MCF 10A (cell line): ENCODE results near the gene SRSF4. TPM values are rescaled to one million over a fixed set of nuclear protein-coding genes. Genes with fewer than 3 reads are reported as not detected.

Experiments
- BruUV-seq: library from RNA; stranded (reverse); fragments of 400-500 nt; replicated peaks from 2 replicates; lab custom pipeline; 2021; lab: Mats Ljungman, UMichigan
- CTCF ChIA-PET: fragments of 300-600 bp; sonication (Branson Sonifier 250); formaldehyde crosslinking; extraction: SDS; loops from one replicate; lab custom pipeline; 2021; ENCODE audit warnings: antibody characterized with exemption, inconsistent platforms; lab: Yijun Ruan, JAX
- POLR2A ChIA-PET: fragments of 300-600, 350-650 bp; sonication (Branson Sonifier 250); formaldehyde crosslinking; extraction: SDS; loops from one replicate; lab custom pipeline; 2020; ENCODE audit warnings: antibody characterized with exemption, inconsistent platforms; lab: Yijun Ruan, JAX
- DNase-seq: peaks from one replicate; pipeline ENCODE4 v3.0.0-alpha.2; 2018; ENCODE audit not compliant: unreplicated experiment
- H3K27ac Mint-ChIP-seq: one replicate; pipeline ENCODE4 v1.8.0; 2022; ENCODE audit warnings: mild to moderate bottlenecking, low read depth, mixed read lengths; ENCODE audit not compliant: unreplicated experiment
- H3K27me3 Mint-ChIP-seq: one replicate; pipeline ENCODE4 v1.8.0; 2022; ENCODE audit warnings: mixed read lengths; ENCODE audit not compliant: insufficient read depth, unreplicated experiment
- H3K36me3 Mint-ChIP-seq: one replicate; pipeline ENCODE4 v1.8.0; 2022; ENCODE audit warnings: mild to moderate bottlenecking, moderate library complexity, mixed read lengths; ENCODE audit not compliant: insufficient read depth, unreplicated experiment
- H3K4me1 Mint-ChIP-seq: one replicate; pipeline ENCODE4 v1.8.0; 2022; ENCODE audit warnings: mixed read lengths; ENCODE audit not compliant: insufficient read depth, unreplicated experiment
- H3K4me3 Mint-ChIP-seq: one replicate; pipeline ENCODE4 v1.8.0; 2022; ENCODE audit warnings: mild to moderate bottlenecking, moderate library complexity, mixed read lengths; ENCODE audit not compliant: unreplicated experiment
- H3K9me3 Mint-ChIP-seq: one replicate; pipeline ENCODE4 v1.8.0; 2022; ENCODE audit warnings: mixed read lengths; ENCODE audit not compliant: unreplicated experiment
- intact Hi-C: fragments of 100-400 bp; cut with micrococcal nuclease; formaldehyde crosslinking; loops from 2 replicates; pipeline ENCODE4 v1.14.1; 2022
- total RNA-seq: library from RNA; stranded (reverse); gene quantifications from 2 replicates; pipeline ENCODE4 v1.2.3, GENCODE V29; 2022
- TF ChIP-seq, protein P1 (sequence below): fragments of 200-600 bp; IDR thresholded peaks from one replicate; pipeline ENCODE4 v1.8.0; 2022; ENCODE audit warnings: antibody characterized with exemption, mild to moderate bottlenecking; ENCODE audit not compliant: unreplicated experiment

SRSF4 gene
- total RNA-seq, 1 experiment from 2014 or later, result 95.8 TPM

DNA sequence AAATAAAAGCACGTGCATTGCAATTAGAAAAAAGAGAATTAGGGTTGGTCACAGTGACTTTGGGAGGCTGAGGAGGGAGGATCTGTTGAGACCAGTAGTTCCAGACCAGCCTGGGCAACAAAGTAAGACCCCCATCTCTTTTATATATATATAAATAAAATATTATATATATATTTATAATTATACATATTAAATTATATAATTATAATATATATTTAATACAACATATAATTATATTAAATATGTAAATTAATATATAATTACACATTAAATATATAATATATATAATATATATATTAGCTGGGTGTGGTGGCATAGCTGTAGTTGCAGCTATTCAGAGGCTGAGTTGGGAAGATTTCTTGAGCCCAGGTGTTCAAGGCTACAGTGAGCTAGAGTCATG is 81.2 kb downstream of the SRSF4 start:
- CTCF ChIA-PET, result interaction anchor here (0.6 kb wide), 1 partner anchor 1131 kb away, joined by 3 read pairs; no protein-coding TSS in a partner anchor
- no peaks in the 10 kb centered on the region for H3K4me1 Mint-ChIP-seq
- TF ChIP-seq, protein P1, sequence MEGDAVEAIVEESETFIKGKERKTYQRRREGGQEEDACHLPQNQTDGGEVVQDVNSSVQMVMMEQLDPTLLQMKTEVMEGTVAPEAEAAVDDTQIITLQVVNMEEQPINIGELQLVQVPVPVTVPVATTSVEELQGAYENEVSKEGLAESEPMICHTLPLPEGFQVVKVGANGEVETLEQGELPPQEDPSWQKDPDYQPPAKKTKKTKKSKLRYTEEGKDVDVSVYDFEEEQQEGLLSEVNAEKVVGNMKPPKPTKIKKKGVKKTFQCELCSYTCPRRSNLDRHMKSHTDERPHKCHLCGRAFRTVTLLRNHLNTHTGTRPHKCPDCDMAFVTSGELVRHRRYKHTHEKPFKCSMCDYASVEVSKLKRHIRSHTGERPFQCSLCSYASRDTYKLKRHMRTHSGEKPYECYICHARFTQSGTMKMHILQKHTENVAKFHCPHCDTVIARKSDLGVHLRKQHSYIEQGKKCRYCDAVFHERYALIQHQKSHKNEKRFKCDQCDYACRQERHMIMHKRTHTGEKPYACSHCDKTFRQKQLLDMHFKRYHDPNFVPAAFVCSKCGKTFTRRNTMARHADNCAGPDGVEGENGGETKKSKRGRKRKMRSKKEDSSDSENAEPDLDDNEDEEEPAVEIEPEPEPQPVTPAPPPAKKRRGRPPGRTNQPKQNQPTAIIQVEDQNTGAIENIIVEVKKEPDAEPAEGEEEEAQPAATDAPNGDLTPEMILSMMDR, result no peak
- BruUV-seq, result no TSS peak
- H3K4me3 Mint-ChIP-seq, result no peak overlapping the region
- POLR2A ChIA-PET, result interaction anchor here (0.6 kb wide), 1 partner anchor 12 kb away, joined by 4 read pairs; no protein-coding TSS in a partner anchor
- peaks cover 6% of the 10 kb centered on the region for H3K36me3 Mint-ChIP-seq
- H3K9me3 Mint-ChIP-seq, result no peaks in the 10 kb centered on the region
- no peak overlapping the region for H3K27ac Mint-ChIP-seq
- no peak for DNase-seq
- intact Hi-C loops, result no loop called here
- H3K27me3 Mint-ChIP-seq, result no peaks in the 10 kb centered on the region

DNA sequence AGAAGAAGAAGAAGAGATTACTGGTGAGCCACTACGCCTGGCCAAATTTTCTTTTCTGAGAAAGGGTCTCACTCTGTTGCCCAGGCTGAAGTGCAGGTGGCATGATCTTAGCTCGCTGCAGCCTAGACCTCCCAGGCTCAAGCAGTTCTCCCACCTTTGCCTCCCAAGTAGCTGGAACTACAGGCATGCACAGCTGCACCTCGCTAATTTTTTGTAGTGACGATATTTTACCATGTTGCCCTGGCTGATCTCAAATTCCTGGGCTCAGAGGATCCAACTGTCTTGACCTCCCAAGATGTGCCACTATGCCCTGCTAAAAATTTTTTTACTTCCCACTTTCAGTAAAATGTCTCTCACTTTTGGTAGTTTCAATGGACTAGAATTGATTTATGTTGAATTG is 82.4 kb downstream of the SRSF4 start:
- intact Hi-C loops, result no loop called here
- H3K4me3 Mint-ChIP-seq, result no peak overlapping the region
- no peaks in the 10 kb centered on the region for H3K9me3 Mint-ChIP-seq
- BruUV-seq, result no TSS peak
- H3K27ac Mint-ChIP-seq, result no peak overlapping the region
- H3K27me3 Mint-ChIP-seq, result no peaks in the 10 kb centered on the region
- peaks cover 6% of the 10 kb centered on the region for H3K36me3 Mint-ChIP-seq
- POLR2A ChIA-PET, result no interaction called here
- CTCF ChIA-PET, result no interaction called here
- TF ChIP-seq, protein P1, result no peak
- no peak for DNase-seq
- H3K4me1 Mint-ChIP-seq, result no peaks in the 10 kb centered on the region

Other genes with a start within 250 kb of the SRSF4 start
- not detected in 2 replicates for gene TMEM200B, start 58.0 kb downstream of the SRSF4 start, total RNA-seq
- gene MECR, start 49.0 kb upstream of the SRSF4 start, total RNA-seq, result 46.2 and 59.1 TPM in 2 replicates
- gene PTPRU, start 54.6 kb upstream of the SRSF4 start, total RNA-seq, result 24.1 and 26.8 TPM in 2 replicates